HEK293 (cell line): ENCODE results near the gene TUBB4A.

ENCODE experiments used
- BCL11B ChIP-seq: fragments of 450-650 bp; formaldehyde crosslinking; IDR thresholded peaks from 2 replicates; pipeline ENCODE4 v1.5.1; 2016; ENCODE audit warnings: low read depth, missing biosample characterization, missing genetic modification characterization
- INSM2 ChIP-seq: fragments of 450-650 bp; formaldehyde crosslinking; IDR thresholded peaks from 2 replicates; pipeline ENCODE4 v1.5.1; 2016; ENCODE audit warnings: missing biosample characterization, missing genetic modification characterization
- KLF1 ChIP-seq: fragments of 450-650 bp; formaldehyde crosslinking; IDR thresholded peaks from 2 replicates; pipeline ENCODE4 v1.5.1; 2016; ENCODE audit warnings: missing biosample characterization, missing genetic modification characterization
- PRDM2 ChIP-seq: fragments of 450-650 bp; formaldehyde crosslinking; IDR thresholded peaks from 2 replicates; pipeline ENCODE4 v1.5.1; 2016; ENCODE audit warnings: missing biosample characterization, missing genetic modification characterization, borderline replicate concordance
- REPIN1 ChIP-seq: fragments of 450-650 bp; formaldehyde crosslinking; IDR thresholded peaks from 2 replicates; pipeline ENCODE4 v1.5.1; 2017; ENCODE audit warnings: missing biosample characterization, missing genetic modification characterization, low read depth
- REST ChIP-seq: fragments of 450-650 bp; formaldehyde crosslinking; IDR thresholded peaks from 2 replicates; pipeline ENCODE4 v1.5.1; 2016; ENCODE audit warnings: missing biosample characterization, missing genetic modification characterization
- SP3 ChIP-seq: fragments of 450-650 bp; formaldehyde crosslinking; IDR thresholded peaks from 2 replicates; pipeline ENCODE4 v1.5.1; 2016; ENCODE audit warnings: missing biosample characterization, missing genetic modification characterization
- TRIM28 ChIP-seq: IDR thresholded peaks from 2 replicates; pipeline ENCODE4 v1.6.1; 2011; ENCODE audit warnings: low read length, control low read depth, borderline replicate concordance
- ZBTB48 ChIP-seq: fragments of 450-650 bp; formaldehyde crosslinking; IDR thresholded peaks from 2 replicates; pipeline ENCODE4 v1.5.1; 2016; ENCODE audit warnings: missing biosample characterization, missing genetic modification characterization
- ZFP37 ChIP-seq: fragments of 450-650 bp; formaldehyde crosslinking; IDR thresholded peaks from 2 replicates; pipeline ENCODE4 v1.5.1; 2016; ENCODE audit warnings: missing biosample characterization, missing genetic modification characterization
- ZNF140 ChIP-seq: fragments of 450-650 bp; formaldehyde crosslinking; IDR thresholded peaks from 2 replicates; pipeline ENCODE4 v1.5.1; 2016; ENCODE audit warnings: missing biosample characterization, missing genetic modification characterization
- ZNF169 ChIP-seq: fragments of 450-650 bp; formaldehyde crosslinking; IDR thresholded peaks from 2 replicates; pipeline ENCODE4 v1.5.1; 2016; ENCODE audit warnings: missing biosample characterization, missing genetic modification characterization
- ZNF184 ChIP-seq: fragments of 450-650 bp; IDR thresholded peaks from 2 replicates; pipeline ENCODE4 v1.5.1; 2018; ENCODE audit warnings: missing biosample characterization, mild to moderate bottlenecking, missing genetic modification characterization
- ZNF214 ChIP-seq: fragments of 450-650 bp; formaldehyde crosslinking; IDR thresholded peaks from 2 replicates; pipeline ENCODE4 v1.5.1; 2017; ENCODE audit warnings: missing biosample characterization, mild to moderate bottlenecking, missing genetic modification characterization, borderline replicate concordance
- ZNF23 ChIP-seq: fragments of 450-650 bp; formaldehyde crosslinking; IDR thresholded peaks from 2 replicates; pipeline ENCODE4 v1.5.1; 2016; ENCODE audit warnings: missing biosample characterization, missing genetic modification characterization, borderline replicate concordance
- ZNF302 ChIP-seq: fragments of 450-650 bp; formaldehyde crosslinking; IDR thresholded peaks from 2 replicates; pipeline ENCODE4 v1.5.1; 2016; ENCODE audit warnings: missing biosample characterization, missing genetic modification characterization, low read depth
- ZNF341 ChIP-seq: fragments of 450-650 bp; formaldehyde crosslinking; IDR thresholded peaks from 2 replicates; pipeline ENCODE4; 2016; ENCODE audit warnings: low read depth, missing biosample characterization, missing genetic modification characterization
- ZNF416 ChIP-seq: fragments of 450-650 bp; formaldehyde crosslinking; IDR thresholded peaks from 2 replicates; pipeline ENCODE4 v1.5.1; 2016; ENCODE audit warnings: missing biosample characterization, missing genetic modification characterization
- ZNF449 ChIP-seq: fragments of 450-650 bp; formaldehyde crosslinking; IDR thresholded peaks from 2 replicates; pipeline ENCODE4 v1.5.1; 2017; ENCODE audit warnings: missing biosample characterization, mild to moderate bottlenecking, missing genetic modification characterization, moderate library complexity
- ZNF544 ChIP-seq: fragments of 450-650 bp; formaldehyde crosslinking; IDR thresholded peaks from 2 replicates; pipeline ENCODE4 v1.5.0; 2017; ENCODE audit warnings: missing biosample characterization, missing genetic modification characterization
- ZNF561 ChIP-seq: fragments of 450-650 bp; IDR thresholded peaks from 2 replicates; pipeline ENCODE4 v1.5.1; 2018; ENCODE audit warnings: missing biosample characterization, missing genetic modification characterization, borderline replicate concordance
- ZNF792 ChIP-seq: fragments of 450-650 bp; formaldehyde crosslinking; IDR thresholded peaks from 2 replicates; pipeline ENCODE4 v1.5.1; 2016; ENCODE audit warnings: missing biosample characterization, missing genetic modification characterization
- ZSCAN23 ChIP-seq: fragments of 450-650 bp; formaldehyde crosslinking; IDR thresholded peaks from 2 replicates; pipeline ENCODE4 v1.5.1; 2016; ENCODE audit warnings: missing biosample characterization, missing genetic modification characterization
- ZSCAN5A ChIP-seq: fragments of 450-650 bp; formaldehyde crosslinking; IDR thresholded peaks from 2 replicates; pipeline ENCODE4 v1.5.1; 2016; ENCODE audit warnings: missing biosample characterization, missing genetic modification characterization

Gene TUBB4A

GRCh38 chr19:6516659-6517291 lies 14.7 kb upstream of the TUBB4A start (continued):
- TF ChIP-seq ZNF214 (no peak), ZSCAN5A (tag by site-specific recombination) (no peak), ZNF449 (no peak), BCL11B (tag by site-specific recombination) (no peak), ZNF416 (no peak; the same call in 1 of the 2 replicates), ZNF302 (tag by site-specific recombination) (no peak), INSM2 (tag by site-specific recombination) (no peak), REPIN1 (no peak), PRDM2 (no peak), REST (tag by site-specific recombination) (peak; percentile 32; the same call in 1 of the 2 replicates), ZNF23 (tag by site-specific recombination) (no peak), ZNF561 (tag by site-specific recombination) (no peak; the same call in 1 of the 2 replicates), ZNF792 (tag by site-specific recombination) (no peak), ZNF169 (tag by site-specific recombination) (no peak), TRIM28 (no peak), ZNF544 (no peak), ZNF140 (tag by site-specific recombination) (no peak), KLF1 (tag by site-specific recombination) (no peak), ZSCAN23 (tag by site-specific recombination) (0 out of 2 replicates have a peak, but pooled peaks have one; percentile 18), ZFP37 (peak; percentile 68; the same call in 1 of the 2 replicates), ZNF341 (tag by site-specific recombination) (peak; percentile 82), SP3 (tag by site-specific recombination) (peak; percentile 33), ZNF184 (tag by site-specific recombination) (no peak; the same call in 1 of the 2 replicates), ZBTB48 (tag by site-specific recombination) (0 out of 2 replicates have a peak, but pooled peaks have one; percentile 65)
